H1 (cell line): ENCODE measurements around the gene NABP2. TPM values are rescaled to one million over a fixed set of nuclear protein-coding genes. Genes with fewer than 3 reads are reported as not detected.

ENCODE experiments used
- CTCF ChIA-PET: fragments of 300-600 bp; sonication (Branson Sonifier 250); formaldehyde crosslinking; loops from one replicate; lab custom pipeline; 2021; ENCODE audit not compliant: partially characterized antibody; lab: Charles Lee
- POLR2A ChIA-PET: fragments of 300-600 bp; sonication (Branson Sonifier 250); formaldehyde crosslinking; loops from one replicate; lab custom pipeline; 2021; ENCODE audit warnings: inconsistent platforms; ENCODE audit not compliant: partially characterized antibody; lab: Charles Lee
- DNase-seq, 2 experiments: peaks; one replicate each; pipeline versions ENCODE4 v3.0.0 to v3.0.0-alpha.2; 2010 to 2022; ENCODE audit warnings: low spot score in 2 of 2, low read depth in 1 of 2, mixed read lengths in 1 of 2
- FAIRE-seq: peaks from 2 replicates; lab custom pipeline; 2011; peaks lifted over from hg19 to GRCh38; lab: Jason Lieb, UNC
- H2AFZ ChIP-seq: 2 replicates; pipeline ENCODE4 v1.8.1; 2012; ENCODE audit warnings: low read length, inconsistent platforms
- H2AK5ac ChIP-seq: 2 replicates; pipeline ENCODE4 v1.6.1; 2013; ENCODE audit warnings: low read depth, low read length
- H2BK120ac ChIP-seq: replicated peaks from 2 replicates; pipeline ENCODE3; 2013; ENCODE audit warnings: low read depth, low read length, inconsistent platforms
- H2BK12ac ChIP-seq: 2 replicates; pipeline ENCODE4 v1.6.1; 2013; ENCODE audit warnings: low read depth, low read length
- H2BK15ac ChIP-seq: 2 replicates; pipeline ENCODE4 v1.6.1; 2013; ENCODE audit warnings: low read length
- H2BK20ac ChIP-seq: 2 replicates; pipeline ENCODE4 v1.6.1; 2013; ENCODE audit warnings: low read length
- H2BK5ac ChIP-seq: 2 replicates; pipeline ENCODE4 v1.6.1; 2013; ENCODE audit warnings: low read depth, low read length
- H3K14ac ChIP-seq: 2 replicates; pipeline ENCODE4 v1.6.1; 2013; ENCODE audit warnings: inconsistent platforms; ENCODE audit not compliant: insufficient read length
- H3K18ac ChIP-seq: 2 replicates; pipeline ENCODE4 v1.6.1; 2013; ENCODE audit warnings: low read length; ENCODE audit errors: extremely low read depth
- H3K23ac ChIP-seq: 2 replicates; pipeline ENCODE4 v1.6.1; 2013; ENCODE audit warnings: inconsistent platforms; ENCODE audit not compliant: insufficient read length
- H3K23me2 ChIP-seq: 2 replicates; pipeline ENCODE4 v1.6.1; 2013; ENCODE audit warnings: low read depth, low read length
- H3K27ac ChIP-seq: 2 replicates; pipeline ENCODE4 v1.6.1; 2011; ENCODE audit warnings: low read depth, low read length, inconsistent platforms
- H3K27me3 ChIP-seq, 4 experiments: replicated peaks in 1 of 4; 1 replicate in 1 of 4; 2 replicates in 3 of 4; pipeline versions ENCODE4 v1.6.1 to v1.8.1; 2011 to 2013; ENCODE audit warnings: low read length in 3 of 4, mild to moderate bottlenecking in 3 of 4, inconsistent platforms in 2 of 4, mixed read lengths in 2 of 4, moderate library complexity in 1 of 4; ENCODE audit not compliant: control insufficient read depth in 3 of 4, insufficient read depth in 3 of 4; ENCODE audit errors: extremely low read depth in 1 of 4
- H3K36me3 ChIP-seq, 4 experiments: 2 replicates each; pipeline versions ENCODE4 v1.6.1 to v1.8.1; 2011 to 2013; ENCODE audit warnings: mild to moderate bottlenecking in 4 of 4, low read length in 3 of 4, moderate library complexity in 2 of 4, control low read depth in 1 of 4, inconsistent platforms in 1 of 4; ENCODE audit not compliant: insufficient read depth in 4 of 4, control insufficient read depth in 2 of 4
- H3K4ac ChIP-seq: replicated peaks from 2 replicates; pipeline ENCODE3; 2013; ENCODE audit warnings: low read length, low read depth, mixed read lengths, inconsistent platforms; ENCODE audit not compliant: insufficient read length
- H3K4me1 ChIP-seq, 4 experiments: replicated peaks in 1 of 4; 1 replicate in 1 of 4; 2 replicates in 3 of 4; pipeline versions ENCODE4 v1.6.1 to v1.8.1; 2011 to 2013; ENCODE audit warnings: low read length in 3 of 4, inconsistent platforms in 2 of 4, mixed read lengths in 1 of 4; ENCODE audit not compliant: insufficient read depth in 4 of 4, control insufficient read depth in 3 of 4
- H3K4me2 ChIP-seq, 2 experiments: 2 replicates each; pipeline versions ENCODE4 v1.6.1 to v1.8.1; 2011 to 2013; ENCODE audit warnings: low read depth in 2 of 2, low read length in 2 of 2, control low read depth in 1 of 2, inconsistent platforms in 1 of 2, mild to moderate bottlenecking in 1 of 2; ENCODE audit not compliant: insufficient read depth in 1 of 2
- H3K4me3 ChIP-seq, 4 experiments: fragments of 200-600, 300-600 bp in 1 of 4; sonication (generic), shearing (Covaris generic), sonication (Bioruptor Twin) in 1 of 4; 2 replicates each; pipeline versions ENCODE4 v1.5.1 to v1.8.1; 2011 to 2016; ENCODE audit warnings: low read length in 4 of 4, low read depth in 3 of 4, control low read depth in 2 of 4, inconsistent platforms in 2 of 4, mild to moderate bottlenecking in 2 of 4, mixed read lengths in 1 of 4, moderate library complexity in 1 of 4; ENCODE audit not compliant: insufficient read depth in 2 of 4; ENCODE audit errors: extremely low read depth in 1 of 4
- H3K56ac ChIP-seq: replicated peaks from 2 replicates; pipeline ENCODE3; 2013; ENCODE audit warnings: low read depth, mild to moderate bottlenecking, mixed read lengths, low read length, inconsistent platforms; ENCODE audit not compliant: insufficient read length
- H3K79me1 ChIP-seq: 2 replicates; pipeline ENCODE4 v1.6.1; 2013; ENCODE audit warnings: low read depth, low read length, control low read depth
- H3K79me2 ChIP-seq, 2 experiments: 2 replicates each; pipeline versions ENCODE4 v1.6.1 to v1.8.1; 2012 to 2013; ENCODE audit warnings: low read length in 2 of 2, mild to moderate bottlenecking in 2 of 2, inconsistent platforms in 1 of 2; ENCODE audit not compliant: insufficient read depth in 2 of 2, control insufficient read depth in 1 of 2
- H3K9ac ChIP-seq, 4 experiments: replicated peaks in 1 of 4; 1 replicate in 1 of 4; 2 replicates in 3 of 4; pipeline versions ENCODE4 v1.6.1 to v1.8.1; 2011 to 2013; ENCODE audit warnings: low read depth in 3 of 4, low read length in 3 of 4, control low read depth in 2 of 4, mild to moderate bottlenecking in 2 of 4, moderate library complexity in 2 of 4, inconsistent platforms in 1 of 4; ENCODE audit errors: extremely low read depth in 1 of 4
- H3K9me3 ChIP-seq, 2 experiments: 2 replicates each; pipeline versions ENCODE4 v1.6.1 to v1.8.1; 2012 to 2013; ENCODE audit warnings: mild to moderate bottlenecking in 2 of 2, moderate library complexity in 2 of 2, control low read depth in 1 of 2, inconsistent platforms in 1 of 2, low read depth in 1 of 2, low read length in 1 of 2, mixed read lengths in 1 of 2; ENCODE audit not compliant: insufficient read depth in 2 of 2
- H4K20me1 ChIP-seq, 2 experiments: replicated peaks in 1 of 2; 2 replicates each; pipeline versions ENCODE3 to v1.8.1; 2011 to 2013; ENCODE audit warnings: inconsistent platforms in 2 of 2, low read length in 2 of 2, mild to moderate bottlenecking in 1 of 2; ENCODE audit not compliant: insufficient read depth in 2 of 2, control insufficient read depth in 1 of 2
- H4K5ac ChIP-seq: 2 replicates; pipeline ENCODE4 v1.6.1; 2013; ENCODE audit warnings: low read length, low read depth, mixed read lengths, inconsistent platforms; ENCODE audit not compliant: insufficient read length
- H4K8ac ChIP-seq: 2 replicates; pipeline ENCODE4 v1.8.0; 2013; ENCODE audit warnings: mild to moderate bottlenecking, moderate library complexity, low read length, inconsistent platforms; ENCODE audit not compliant: insufficient read depth; ENCODE audit errors: extremely low read depth
- H4K91ac ChIP-seq: replicated peaks from 2 replicates; pipeline ENCODE3; 2013; ENCODE audit warnings: low read length, mixed read lengths, inconsistent platforms; ENCODE audit not compliant: insufficient read length
- HDAC2 ChIP-seq, 2 experiments: fragments of 300-600 bp in 1 of 2; sonication (generic) in 1 of 2; IDR thresholded peaks; 2 replicates each; pipeline ENCODE4 v1.6.1; 2011 to 2012; ENCODE audit warnings: low read depth in 2 of 2, low read length in 2 of 2, mild to moderate bottlenecking in 2 of 2, moderate library complexity in 2 of 2, borderline replicate concordance in 1 of 2, inconsistent platforms in 1 of 2
- RBBP5 ChIP-seq: IDR thresholded peaks from 2 replicates; pipeline ENCODE4 v1.7.1; 2012; ENCODE audit warnings: low read depth, mild to moderate bottlenecking, inconsistent platforms, low read length, moderate library complexity, borderline replicate concordance
- SP1 ChIP-seq: IDR thresholded peaks from 2 replicates; pipeline ENCODE4 v1.6.1; 2011; ENCODE audit warnings: low read depth, low read length
- WGBS, 2 experiments: shearing (Covaris generic) in 1 of 2; methylation state at CpG; one replicate each; pipeline versions ENCODE4 v1.1.6 to v1.1.7; 2013 to 2015; ENCODE audit warnings: low lambda C conversion rate in 2 of 2, mixed read lengths in 2 of 2, inconsistent platforms in 1 of 2, low coverage in 1 of 2, missing lambda C conversion rate in 1 of 2; ENCODE audit not compliant: insufficient replicate concordance in 2 of 2, insufficient coverage in 1 of 2, insufficient read length in 1 of 2; ENCODE audit errors: extremely low coverage in 1 of 2, missing lambda C conversion rate in 1 of 2; 5-methylcytosine and 5-hydroxymethylcytosine counted together
- polyA plus RNA-seq, 7 experiments: library from polyadenylated mRNA; depleted of rRNA in 3 of 7; stranded (reverse) in 5 of 7; unstranded in 2 of 7; fragments of >200 nt in 5 of 7; fragments of 200-250 nt in 2 of 7; gene quantifications; 1 replicate in 5 of 7; 2 replicates in 1 of 7; 4 replicates in 1 of 7; pipeline versions ENCODE4 v1.2.1 to v1.2.3, GENCODE V29; 2011 to 2013; ENCODE audit warnings: missing spikeins in 2 of 7, mixed read lengths in 2 of 7
- total RNA-seq: library from RNA; stranded (reverse); fragmentation: NEBNext Ultra II Directional; extraction: Animal tissue kit (Norgen Biotek cat#: 25700); gene quantifications from 2 replicates; pipeline ENCODE4 v1.2.1, GENCODE V29; 2021

Gene NABP2
- total and polyA plus RNA-seq, 2 of the 8 experiments (the other 6 are each of a cell fraction or from before 2014, with no cell fraction given), result 58.1 to 67.5 TPM

GRCh38 chr12:56260380-56260779 lies 36.2 kb downstream of the NABP2 start:
- Histone ChIP-seq H2BK5ac (no peak overlapping the region), H3K56ac (no peak overlapping the region), H2BK15ac (no peak overlapping the region), H3K23me2 (peaks cover 11% of the 10 kb centered on the region; the same call in 1 of the 2 replicates), H3K4ac (no peak overlapping the region), H3K36me3 (peaks cover 0 to 12% (median 4%) of the 10 kb centered on the region in 4 experiments; a peak in 6 of 8 replicates), H3K27me3 (no peaks in the 10 kb centered on the region), H3K18ac (no peak overlapping the region), H3K79me1 (peaks cover 7% of the 10 kb centered on the region), H3K23ac (no peak overlapping the region), H2BK120ac (no peak overlapping the region), H2AK5ac (no peak overlapping the region), H3K4me3 (no peak overlapping the region), H3K9ac (no peak overlapping the region), H2AFZ (no peak overlapping the region), H2BK12ac (no peak overlapping the region), H3K9me3 (no peaks in the 10 kb centered on the region), H2BK20ac (no peak overlapping the region), H4K5ac (no peak overlapping the region), H4K8ac (no peak overlapping the region), H3K14ac (no peak overlapping the region), H4K91ac (no peak overlapping the region), H3K27ac (no peak overlapping the region), H4K20me1 (peaks cover 4 to 6% of the 10 kb centered on the region in 2 experiments), H3K79me2 (peaks cover 0 to 8% of the 10 kb centered on the region in 2 experiments; a peak in 1 of 4 replicates), H3K4me2 (no peak overlapping the region), H3K4me1 (peaks cover 8 to 17% (median 13%) of the 10 kb centered on the region in 4 experiments)
- ChIA-PET CTCF (interaction anchor here (1.0 to 1.3 kb wide), 6 partner anchors 11 to 134 kb away, joined by 3 to 4 read pairs (median 3); partner anchors contain the start of gene CNPY2), POLR2A (interaction anchor here (1.3 kb wide), 1 partner anchor 39 kb away, joined by 3 read pairs; the partner anchor contains the start of gene RNF41)
- WGBS, 2 experiments, result 84% methylated on average over 8 of the region's 8 CpGs; no CpG with 5 or more reads in 1 of the 2 experiments
- DNase-seq (no peak), FAIRE-seq (no peak)
- TF ChIP-seq HDAC2 (IDR thresholded peaks at IDR 0.05; ENCODE audit: borderline replicate concordance in 1 of 2, low read depth in 2 of 2, low read length in 2 of 2) (no peak), SP1 (no peak), RBBP5 (no peak)
